Inferior parietal cortex (tissue), 1 donor: ENCODE results near the gene MRPL41.
A peak's percentile ranks its signal among the peaks of the same experiment; 100 is the strongest.
"Not testable (repeated sequence)": the region's sequence is repeated elsewhere in the genome, so short reads cannot be mapped to it uniquely, and the experiment has no call there.

ENCODE experiments used
- DNase-seq: peaks from one replicate; pipeline ENCODE4 v3.0.0-alpha.2; 2016; ENCODE audit errors: extremely low spot score

MRPL41 gene

DNA sequence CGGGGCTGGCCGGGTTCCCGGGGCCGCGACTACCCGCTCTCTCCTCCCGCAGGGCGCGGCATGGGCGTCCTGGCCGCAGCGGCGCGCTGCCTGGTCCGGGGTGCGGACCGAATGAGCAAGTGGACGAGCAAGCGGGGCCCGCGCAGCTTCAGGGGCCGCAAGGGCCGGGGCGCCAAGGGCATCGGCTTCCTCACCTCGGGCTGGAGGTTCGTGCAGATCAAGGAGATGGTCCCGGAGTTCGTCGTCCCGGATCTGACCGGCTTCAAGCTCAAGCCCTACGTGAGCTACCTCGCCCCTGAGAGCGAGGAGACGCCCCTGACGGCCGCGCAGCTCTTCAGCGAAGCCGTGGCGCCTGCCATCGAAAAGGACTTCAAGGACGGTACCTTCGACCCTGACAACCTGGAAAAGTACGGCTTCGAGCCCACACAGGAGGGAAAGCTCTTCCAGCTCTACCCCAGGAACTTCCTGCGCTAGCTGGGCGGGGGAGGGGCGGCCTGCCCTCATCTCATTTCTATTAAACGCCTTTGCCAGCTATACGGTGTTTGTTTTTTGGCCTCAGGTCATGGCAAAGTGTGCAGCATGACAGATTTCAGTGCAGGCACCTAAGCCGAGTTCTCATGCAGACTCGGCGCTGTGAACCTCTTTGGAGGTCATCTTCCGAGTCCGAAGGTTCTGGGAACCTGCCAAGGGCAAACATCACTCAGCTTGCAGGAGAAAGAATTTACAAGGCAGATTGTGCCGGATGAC is 516 bp downstream of the MRPL41 start:
- no peak for DNase-seq

DNA sequence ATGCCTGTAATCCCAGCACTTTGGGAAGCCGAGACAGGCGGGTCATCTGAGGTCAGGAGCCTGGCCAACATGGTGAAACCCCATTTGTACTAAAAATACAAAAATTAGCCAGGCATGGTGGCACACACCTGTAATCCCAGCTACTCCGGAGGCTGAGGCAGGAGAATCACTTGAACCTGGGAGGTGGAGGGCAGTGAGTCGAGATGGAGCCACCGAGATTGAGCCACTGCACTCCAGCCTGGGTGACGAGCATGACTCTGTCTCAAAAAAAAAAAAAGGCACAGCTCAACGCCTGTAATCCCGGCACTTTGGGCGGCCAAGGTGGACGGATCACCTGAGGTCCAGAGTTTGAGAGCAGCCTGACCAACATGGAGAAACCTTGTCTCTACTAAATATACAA is 2.0 kb downstream of the MRPL41 start:
- not testable (repeated sequence) for DNase-seq

DNA sequence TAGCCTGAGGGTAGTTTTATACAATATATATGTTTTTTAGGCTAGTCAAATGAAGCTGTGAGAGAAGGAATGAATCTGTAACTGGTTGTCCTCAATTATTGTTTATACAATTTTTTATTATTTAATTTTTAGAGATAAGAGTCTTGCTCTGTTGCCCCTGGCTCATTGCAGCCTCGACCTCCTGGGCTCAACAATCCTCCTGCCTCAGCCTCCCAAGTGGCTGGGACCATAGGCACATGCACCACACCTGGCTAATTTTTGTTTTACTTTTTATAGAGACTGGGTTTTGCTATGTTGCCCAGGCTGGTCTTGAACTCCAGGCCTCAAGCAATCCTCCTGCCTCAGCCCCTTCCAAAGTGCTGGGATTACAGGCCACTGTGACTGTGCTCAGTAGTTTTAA is 2.7 kb downstream of the MRPL41 start:
- DNase-seq: no peak

DNA sequence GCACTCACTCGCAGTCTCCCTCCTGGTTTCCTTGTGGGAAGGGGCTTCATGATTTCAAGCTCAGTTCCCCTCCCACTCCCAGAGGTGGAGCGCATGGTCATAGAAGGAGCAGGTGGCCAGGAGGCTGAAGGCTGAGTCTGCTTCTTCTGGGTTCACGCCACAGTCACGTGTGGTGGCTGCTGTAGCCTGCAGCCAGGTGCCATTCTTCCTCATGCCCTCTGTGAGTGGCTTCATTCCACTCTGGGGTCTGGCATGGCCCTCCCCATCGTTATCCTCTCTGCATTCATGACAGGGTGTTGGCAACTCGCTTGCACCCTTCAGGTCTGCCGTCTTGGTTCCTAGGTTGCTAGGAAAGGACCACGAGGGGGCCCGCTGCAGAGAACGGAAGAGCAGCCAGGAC is 3.5 kb downstream of the MRPL41 start:
- no peak for DNase-seq

DNA sequence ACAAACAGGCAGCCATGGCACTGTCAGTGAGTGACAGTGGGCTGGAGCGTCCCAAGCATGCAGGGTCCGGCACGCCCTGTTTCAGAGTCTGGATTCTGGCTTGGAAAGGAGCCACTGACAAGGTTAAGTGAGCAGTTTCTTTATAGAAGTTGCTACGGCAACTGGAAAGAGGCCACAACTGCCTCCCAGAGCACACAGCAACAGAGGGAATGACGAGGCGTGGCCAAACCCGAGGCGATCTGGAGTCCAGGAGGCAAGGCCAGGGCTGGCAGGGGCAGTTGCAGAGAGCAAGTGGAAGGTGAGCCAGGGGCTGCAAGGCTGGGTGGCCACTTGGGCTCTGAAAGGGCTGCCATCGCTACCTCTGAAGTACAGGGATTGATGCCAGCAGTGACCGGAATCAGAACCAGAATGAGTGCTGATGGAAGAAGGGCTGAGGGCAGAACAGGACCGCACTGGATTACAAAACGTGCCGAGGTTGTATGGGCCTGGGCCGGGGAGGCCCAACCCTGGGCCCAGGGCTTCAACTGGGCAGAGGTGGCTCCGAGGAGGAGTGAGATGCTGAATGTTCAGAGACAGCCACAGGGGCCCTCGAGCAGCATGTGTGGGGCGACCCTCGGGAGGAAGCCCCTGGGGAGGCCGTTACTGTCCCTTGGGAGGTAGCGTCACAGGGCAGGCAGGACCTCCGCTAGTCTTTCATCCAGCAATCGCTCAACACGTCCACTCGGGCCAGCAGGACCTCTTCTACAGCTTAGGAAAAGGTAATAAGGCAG is 4.6 kb downstream of the MRPL41 start:
- DNase-seq: no peak

DNA sequence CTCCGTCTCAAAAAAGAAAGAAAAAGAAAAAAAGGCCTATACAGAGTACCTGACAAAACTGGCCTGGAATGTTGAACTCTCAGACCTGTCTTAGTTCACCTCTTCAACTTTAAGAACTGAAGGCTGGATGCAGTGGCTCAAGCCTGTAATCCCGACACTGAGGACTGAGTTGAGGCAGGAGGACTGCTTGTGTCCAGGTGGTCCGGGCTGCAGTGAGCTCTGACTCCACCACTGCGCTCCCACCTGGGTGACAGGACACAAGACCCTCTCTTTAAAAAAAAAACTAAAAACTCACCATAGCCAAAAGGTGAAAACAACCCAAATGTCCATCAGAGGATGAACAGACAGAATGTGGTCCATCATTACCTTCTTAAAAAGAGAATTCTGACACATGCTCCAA is 6.4 kb downstream of the MRPL41 start:
- DNase-seq: no peak

DNA sequence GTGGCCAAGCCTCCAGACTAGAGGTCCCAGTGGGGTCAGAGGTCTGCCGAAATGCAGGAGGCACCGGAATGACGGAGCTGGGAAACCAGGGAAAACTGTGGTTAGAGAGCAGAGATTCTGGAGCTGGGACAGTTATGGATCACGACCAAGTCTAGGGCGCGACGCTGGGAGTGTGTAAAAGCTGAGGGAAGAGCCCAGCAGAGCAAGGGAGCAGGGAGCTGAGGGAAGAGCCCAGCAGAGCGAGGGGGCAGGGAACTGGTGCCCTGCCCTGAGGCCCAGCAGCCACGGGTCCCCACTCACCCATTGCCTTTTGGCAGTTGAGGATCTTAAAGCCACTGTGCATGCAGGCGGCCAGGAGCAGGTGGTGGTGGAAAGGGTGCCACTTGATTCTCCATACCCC is 12.5 kb downstream of the MRPL41 start:
- no peak for DNase-seq

DNA sequence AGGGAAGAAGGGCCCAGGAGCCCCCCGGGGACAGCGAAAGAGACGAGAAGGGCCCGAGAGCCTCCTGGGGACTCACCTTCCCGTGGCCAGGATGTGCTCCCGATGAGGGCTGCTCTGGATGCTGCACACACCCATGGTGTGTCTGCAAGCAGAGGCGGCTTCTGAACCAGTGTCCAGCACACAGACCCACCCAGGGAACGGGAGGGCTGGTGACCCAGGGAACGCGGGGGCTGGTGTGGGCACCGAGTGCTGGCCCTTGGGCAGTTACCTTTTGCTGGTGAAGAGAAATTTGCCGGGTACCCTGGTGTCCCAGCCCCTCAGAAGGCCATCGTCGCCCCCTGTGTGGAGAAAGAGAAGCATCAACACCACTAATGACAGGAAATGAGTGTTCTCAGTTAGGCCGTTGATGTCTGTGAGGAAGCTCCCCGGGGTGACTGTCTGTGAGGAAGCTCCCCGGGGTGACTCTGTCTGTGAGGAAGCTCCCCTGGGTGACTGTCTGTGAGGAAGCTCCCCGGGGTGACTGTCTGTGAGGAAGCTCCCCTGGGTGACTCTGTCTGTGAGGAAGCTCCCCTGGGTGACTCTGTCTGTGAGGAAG is 13.2 kb downstream of the MRPL41 start:
- no peak for DNase-seq

DNA sequence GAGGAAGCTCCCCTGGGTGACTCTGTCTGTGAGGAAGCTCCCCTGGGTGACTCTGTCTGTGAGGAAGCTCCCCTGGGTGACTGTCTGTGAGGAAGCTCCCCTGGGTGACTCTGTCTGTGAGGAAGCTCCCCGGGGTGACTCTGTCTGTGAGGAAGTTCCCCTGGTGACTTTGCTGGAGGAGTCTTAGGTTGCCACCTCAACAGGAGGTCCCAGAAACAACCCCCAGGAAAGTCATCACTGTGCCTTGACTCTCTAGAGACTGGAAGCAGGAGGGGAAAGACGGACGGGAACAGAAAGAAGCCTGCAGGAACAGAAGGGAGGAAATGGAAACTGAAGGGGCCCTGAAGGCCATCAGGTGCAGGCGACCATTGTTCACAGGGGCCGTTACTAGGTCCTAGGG is 16.8 kb downstream of the MRPL41 start:
- DNase-seq: not testable (repeated sequence)

DNA sequence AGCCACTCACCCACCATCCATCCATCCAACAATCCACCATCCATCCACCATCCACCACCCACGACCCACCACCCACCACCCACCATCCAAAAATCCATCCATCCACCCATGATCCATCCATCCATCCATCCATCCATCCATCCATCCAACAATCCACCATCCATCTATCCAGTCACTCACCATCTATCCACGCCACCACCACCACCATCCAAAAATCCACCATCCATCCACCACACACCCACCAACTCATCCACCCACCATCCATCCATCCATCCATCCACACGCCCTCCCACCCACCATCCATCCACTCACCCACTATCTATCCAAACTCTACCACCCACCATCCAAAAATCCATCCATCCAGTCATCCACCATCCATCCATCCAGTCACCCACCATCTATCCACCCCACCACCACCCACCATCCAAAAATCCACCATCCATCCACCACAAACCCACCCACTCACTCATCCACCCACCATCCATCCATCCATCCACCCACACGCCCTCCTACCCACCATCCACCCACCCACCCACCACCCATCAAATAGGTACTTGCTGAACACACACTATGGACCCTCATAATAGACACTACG is 18.0 kb downstream of the MRPL41 start:
- no peak for DNase-seq

DNA sequence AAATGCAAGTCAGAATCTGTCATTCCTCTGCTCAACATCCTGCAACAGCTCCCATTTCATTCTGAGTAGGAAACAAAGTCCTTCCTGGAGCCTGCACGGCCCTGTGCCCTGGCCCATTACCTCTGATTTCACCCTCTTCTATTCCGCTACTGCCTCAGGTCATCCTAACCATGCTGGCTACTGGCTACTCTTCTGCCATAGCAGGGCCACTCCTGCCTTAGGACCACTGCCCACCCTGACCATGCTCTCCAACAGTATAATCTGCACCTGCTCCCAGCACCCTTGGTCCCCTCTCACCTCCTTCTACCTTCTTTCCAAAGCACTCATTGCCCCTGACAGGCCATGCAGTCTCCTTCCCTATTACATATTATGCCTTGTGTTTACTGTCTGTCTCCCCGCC is 18.9 kb downstream of the MRPL41 start:
- DNase-seq: no peak

DNA sequence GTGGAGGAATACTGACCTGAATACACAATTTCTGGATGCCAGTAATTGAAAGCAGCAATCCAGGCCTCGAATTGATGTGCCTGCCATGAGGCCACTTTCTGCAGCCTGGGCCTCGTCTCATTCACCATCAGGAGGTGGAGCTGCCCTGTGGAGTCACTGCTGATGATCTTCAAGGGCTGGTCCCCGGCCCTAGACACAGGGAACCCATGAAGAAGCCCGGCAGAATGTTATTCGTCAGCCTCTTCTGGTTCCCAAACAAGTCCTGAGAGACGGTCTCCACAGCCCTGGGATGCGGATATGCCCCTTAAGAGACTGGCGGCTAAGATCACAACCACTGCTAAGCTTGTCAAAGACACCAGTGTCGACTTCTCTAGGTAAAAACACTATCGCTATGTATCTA is 22.5 kb downstream of the MRPL41 start:
- DNase-seq: no peak

DNA sequence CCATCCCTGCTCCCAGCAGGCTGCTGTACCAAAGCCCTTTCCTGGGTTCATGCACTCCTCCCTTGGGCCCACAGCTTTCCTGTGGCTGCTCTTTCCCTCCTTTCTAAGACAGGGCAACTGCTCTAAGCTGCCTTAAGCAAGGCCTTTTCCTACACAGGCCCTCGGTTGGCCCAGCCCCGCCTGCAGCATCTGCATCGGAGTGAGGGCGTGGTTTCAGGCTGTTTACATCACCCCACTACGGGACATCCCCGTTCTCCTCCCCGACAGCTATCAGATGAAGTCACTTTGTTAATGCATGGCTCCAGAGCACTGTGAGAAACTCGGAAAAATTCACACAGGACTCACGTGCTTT is 23.7 kb downstream of the MRPL41 start:
- peak; percentile 24 for DNase-seq

DNA sequence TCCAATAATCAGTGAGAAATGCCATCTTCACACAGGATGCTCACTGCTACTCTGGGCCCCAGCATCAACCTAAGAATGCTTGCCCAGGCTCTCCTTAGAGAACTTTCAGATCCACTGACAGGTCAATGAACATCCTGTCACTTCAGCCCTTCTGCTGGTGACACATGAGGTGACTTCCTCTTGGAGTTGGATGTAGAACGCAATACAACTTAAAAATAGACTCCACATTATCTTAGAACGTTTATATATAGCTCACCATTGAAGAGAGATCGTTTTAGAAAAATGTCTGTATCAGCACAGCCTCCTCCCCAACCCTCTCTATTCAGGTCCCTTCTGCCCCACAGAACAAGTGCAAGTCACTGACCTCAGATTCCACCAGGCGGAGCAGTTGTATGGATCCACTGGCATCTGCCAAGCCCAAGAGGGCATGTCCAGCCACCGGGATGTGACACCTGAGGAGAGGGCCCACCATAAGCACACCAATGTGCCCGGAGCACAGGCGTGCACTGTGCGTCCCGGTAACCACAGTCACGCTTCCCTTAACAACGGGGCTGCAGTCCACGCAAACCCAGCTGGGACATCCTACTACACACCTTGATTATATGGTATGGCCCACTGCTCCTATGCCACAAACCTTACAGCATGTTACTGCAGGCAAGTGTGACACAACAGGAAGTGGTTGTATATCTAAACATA is 24.2 kb downstream of the MRPL41 start:
- no peak for DNase-seq

DNA sequence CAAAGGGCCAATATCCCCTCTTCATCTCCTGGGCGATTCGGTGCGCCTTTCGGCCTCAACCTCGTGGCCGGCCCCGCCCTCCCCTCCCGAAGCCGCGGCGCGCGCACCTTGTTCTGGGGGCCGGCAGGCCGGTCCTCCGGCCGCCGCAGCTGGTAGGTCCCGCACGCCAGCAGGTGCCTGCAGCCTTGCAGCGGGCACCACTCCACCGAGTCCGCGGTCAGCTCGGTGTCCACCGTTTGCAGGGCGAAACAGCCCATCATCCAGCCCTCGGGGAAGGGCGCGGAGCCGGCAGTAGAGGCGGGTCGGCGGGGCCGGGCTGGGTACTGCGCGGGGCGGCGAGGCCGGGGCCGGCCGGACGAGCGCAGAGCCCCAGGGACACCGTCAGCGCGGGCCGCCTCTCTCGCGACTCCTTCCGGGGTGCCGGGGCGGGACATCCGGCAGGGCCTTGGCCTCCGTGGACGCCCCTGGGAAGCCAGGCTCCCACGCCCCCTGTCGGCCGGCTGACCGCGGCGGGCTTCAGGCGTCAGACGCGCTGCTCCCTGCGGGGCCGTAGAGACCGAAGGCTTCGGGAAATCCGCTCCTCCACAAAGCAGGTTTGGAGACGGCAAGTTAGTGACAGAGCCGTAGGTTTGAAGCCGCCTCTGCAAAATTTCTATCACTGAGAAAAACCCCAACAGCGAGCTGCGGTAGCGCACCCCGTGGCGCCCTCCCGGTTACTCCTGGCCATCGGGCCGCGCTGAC is 27.0 kb downstream of the MRPL41 start, which contains the start of gene DPH7:
Gene DPH7 (minus strand): TSS at position 408 of the 741 bp plus-strand sequence. CDS start 148 bp downstream, at position 260.
- DNase-seq: peak; percentile 97

DNA sequence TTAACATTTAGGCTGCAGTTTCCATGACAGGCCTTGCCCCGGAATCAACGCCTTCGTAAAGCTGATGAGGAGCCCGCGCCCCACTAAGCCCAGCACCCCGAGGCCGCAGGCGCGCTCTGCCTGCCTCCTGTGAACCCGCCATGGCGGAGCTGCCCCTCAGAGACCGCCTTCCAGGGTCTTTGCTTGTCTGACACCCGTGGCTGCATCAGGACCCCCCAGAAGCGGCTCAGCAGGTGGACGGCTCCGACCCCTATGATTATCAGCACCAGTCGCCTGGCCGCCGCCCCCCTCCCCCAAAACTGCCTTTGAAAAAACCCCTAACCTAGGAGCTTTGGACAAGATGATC is 27.6 kb downstream of the MRPL41 start:
- DNase-seq: no peak

DNA sequence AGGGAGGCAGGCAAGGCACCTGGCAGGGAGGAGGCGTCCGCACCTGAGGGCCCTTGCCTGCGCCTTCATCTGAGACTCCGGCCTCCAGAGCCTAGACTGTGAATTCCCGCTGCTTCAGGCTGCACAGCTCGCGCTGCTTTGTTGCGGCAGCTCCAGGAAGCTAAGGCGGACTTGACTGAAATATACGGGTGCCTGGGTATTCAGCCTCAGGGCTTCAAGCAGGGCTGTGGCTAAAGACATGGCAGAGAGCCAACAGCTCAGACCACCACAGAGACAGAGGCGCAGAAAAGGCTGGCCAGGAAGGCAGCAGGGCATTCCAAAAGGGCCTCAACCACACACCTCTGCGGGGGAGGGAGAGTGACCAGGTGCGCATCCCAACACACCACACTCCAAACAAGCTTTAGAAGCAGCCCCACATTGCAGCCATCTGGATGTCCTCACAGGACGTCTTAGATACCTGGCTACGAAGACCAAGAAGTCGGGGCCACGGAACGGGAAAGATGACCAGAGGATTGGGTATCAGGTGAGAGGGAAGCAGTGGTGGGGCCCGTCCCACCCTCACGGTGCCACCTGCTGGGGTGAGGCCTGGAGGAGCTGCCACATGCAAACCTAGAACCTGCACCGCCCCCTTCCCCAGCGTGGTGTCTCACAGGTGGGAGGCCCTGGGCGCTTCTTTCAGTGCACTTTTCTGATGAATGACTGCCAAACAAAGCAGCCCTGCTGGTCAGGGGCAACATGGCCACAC is 28.7 kb downstream of the MRPL41 start:
- no peak for DNase-seq

DNA sequence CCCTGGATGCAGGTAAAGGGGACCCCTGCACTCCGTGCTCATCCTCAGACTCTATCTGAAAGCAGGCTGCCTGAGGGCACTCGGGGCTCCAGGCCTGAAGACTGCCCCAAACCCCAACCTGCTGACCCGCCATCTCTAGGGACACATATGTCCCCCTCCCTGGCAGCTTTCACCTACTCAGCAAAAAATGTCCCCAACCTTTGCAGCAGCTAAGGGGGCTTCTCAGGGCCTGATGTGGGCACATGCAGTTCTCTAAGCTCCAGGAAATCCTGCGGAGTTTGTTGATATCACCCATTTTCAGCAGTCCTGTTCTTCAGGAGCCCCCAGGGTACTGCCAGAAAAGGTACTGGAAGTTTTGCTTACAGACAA is 29.3 kb downstream of the MRPL41 start:
- no peak for DNase-seq

DNA sequence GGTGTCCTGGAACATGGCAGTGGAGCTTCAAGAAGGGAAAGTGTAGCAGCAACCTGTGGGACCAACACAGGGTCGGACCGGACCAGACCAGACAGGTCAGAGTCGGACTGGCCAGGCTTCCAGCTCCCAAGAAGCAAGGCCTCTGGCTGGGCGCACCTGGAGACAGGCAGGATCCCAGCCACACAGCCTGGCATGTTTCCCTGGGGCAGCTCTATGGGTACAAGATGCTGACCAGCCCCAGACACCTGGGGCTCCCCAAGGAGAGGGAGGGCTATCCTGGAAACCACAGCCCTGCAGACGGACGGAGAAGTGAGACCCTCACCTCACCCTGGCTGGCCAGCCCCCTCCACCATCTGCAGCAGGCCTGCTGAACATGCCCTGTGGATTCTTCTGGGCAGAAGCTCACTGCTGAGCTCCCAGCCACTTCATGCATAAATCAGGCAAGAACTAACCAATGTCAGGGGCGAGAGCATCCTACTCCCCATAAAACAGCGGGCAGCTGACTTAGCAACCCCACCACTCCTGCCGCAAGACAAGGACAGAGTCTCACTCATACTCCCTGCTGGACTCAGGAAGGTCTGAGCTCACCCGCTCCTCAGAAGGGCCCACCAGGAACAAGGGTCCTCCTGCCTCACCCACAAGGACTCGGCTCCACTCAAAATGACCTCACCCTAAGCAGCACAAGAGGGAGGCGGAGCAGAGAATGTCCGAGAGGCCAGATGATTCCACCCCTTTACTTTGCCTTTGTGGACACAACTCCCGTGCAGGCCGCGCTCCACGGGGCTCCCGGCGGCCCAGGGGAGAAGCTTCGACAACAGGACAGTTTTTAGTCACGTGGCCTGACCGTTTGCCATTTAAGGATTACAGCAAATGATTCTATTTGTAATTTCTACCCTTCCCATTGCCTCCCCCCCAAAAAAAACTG is 29.9 kb downstream of the MRPL41 start:
- DNase-seq: no peak
